Pancreas (tissue), 10 donors: ENCODE measurements around the gene CES3. TPM values are rescaled to one million over a fixed set of nuclear protein-coding genes. Genes with fewer than 3 reads are reported as not detected.

Experiments
- ATAC-seq, 4 donors: fragments of 200-7000 bp; cut with Tn5 transposase; one replicate each; pipeline versions ENCODE4 v1.8.0 to v1.9.1; 2020; ENCODE audit warnings: mild to moderate bottlenecking in 4 of 4, moderate library complexity in 4 of 4
- DNase-seq, 6 donors: peaks; one replicate each; pipeline ENCODE4 v3.0.0-alpha.2; 2020
- FAIRE-seq: peaks from 2 replicates; lab custom pipeline; 2012; peaks lifted over from hg19 to GRCh38; lab: Jason Lieb, UNC
- H3K27ac ChIP-seq, 4 donors: fragments of 200-600 bp; sonication (generic); 1 replicate in 3 of 4; 2 replicates in 1 of 4; pipeline versions ENCODE4 v1.5.0 to v1.8.0; 2020
- H3K27me3 ChIP-seq, 4 donors: fragments of 200-600 bp; one replicate each; pipeline ENCODE4 v1.8.0; 2021
- H3K36me3 ChIP-seq, 3 donors: fragments of 200-600 bp; sonication (generic) in 1 of 3; one replicate each; pipeline versions ENCODE4 v1.5.0 to v1.8.0; 2020 to 2021
- H3K4me1 ChIP-seq, 3 donors: fragments of 200-600 bp; one replicate each; pipeline ENCODE4 v1.8.0; 2021
- H3K4me3 ChIP-seq, 4 donors: fragments of 200-600 bp; sonication (generic) in 2 of 4; one replicate each; pipeline versions ENCODE4 v1.5.0 to v1.8.0; 2020 to 2021
- H3K9me3 ChIP-seq, 4 donors: fragments of 200-600 bp; one replicate each; pipeline ENCODE4 v1.8.0; 2021
- WGBS, 2 donors: extraction: QIAGEN DNeasy Blood & Tissue Kit; methylation state at CpG; one replicate each; pipeline ENCODE4 v1.1.7; 2013; 5-methylcytosine and 5-hydroxymethylcytosine counted together
- intact Hi-C, 3 donors: fragments of 100-400 bp; cut with DNase I; formaldehyde crosslinking; loops; one replicate each; pipeline versions ENCODE4 v1.11.1 to v1.14.2; 2022
- polyA plus RNA-seq, 2 donors: library from polyadenylated mRNA; stranded (reverse); fragments of 200-250 nt; gene quantifications; one replicate each; pipeline ENCODE4 v1.2.3, GENCODE V29; 2013
- total RNA-seq, 6 donors: library from RNA; stranded (reverse); fragmentation: NEBNext Ultra II Directional in 4 of 6; extraction: Animal tissue kit (Norgen Biotek cat#: 25700) in 4 of 6; gene quantifications; one replicate each; pipeline versions ENCODE4 v1.2.1 to v1.2.4, GENCODE V29; 2021 to 2023
- TF ChIP-seq, protein P1 (sequence below), 4 donors: fragments of 200-600 bp; sonication (generic) in 3 of 4; IDR thresholded peaks; one replicate each; pipeline versions ENCODE4 v1.5.0 to v1.8.0; 2021; ENCODE audit warnings: antibody characterized with exemption in 4 of 4
- donor health status: healthy with polysubstance abuse.
- donor health status: DM: no; HTN: no; CAD: no; lungs with moderate emphysema.
- donor health status: DM: no; HTN: no; CAD: no.
- donor health status: control.
- donor health status: control.
- donor health status: Bipolar disorder and iron deficiency.
- donor health status: DM: yes; HTN: yes; CAD: no.
- donor health status: DM: no; HTN: no; CAD: no.
- donor health status: DM: no; HTN: no; CAD: no.
- donor health status: DM: yes; HTN: yes; CAD: no.

Gene CES3
- total and polyA plus RNA-seq, 8 donors, result 1.9 to 7.3 (median 5.2) TPM

DNA sequence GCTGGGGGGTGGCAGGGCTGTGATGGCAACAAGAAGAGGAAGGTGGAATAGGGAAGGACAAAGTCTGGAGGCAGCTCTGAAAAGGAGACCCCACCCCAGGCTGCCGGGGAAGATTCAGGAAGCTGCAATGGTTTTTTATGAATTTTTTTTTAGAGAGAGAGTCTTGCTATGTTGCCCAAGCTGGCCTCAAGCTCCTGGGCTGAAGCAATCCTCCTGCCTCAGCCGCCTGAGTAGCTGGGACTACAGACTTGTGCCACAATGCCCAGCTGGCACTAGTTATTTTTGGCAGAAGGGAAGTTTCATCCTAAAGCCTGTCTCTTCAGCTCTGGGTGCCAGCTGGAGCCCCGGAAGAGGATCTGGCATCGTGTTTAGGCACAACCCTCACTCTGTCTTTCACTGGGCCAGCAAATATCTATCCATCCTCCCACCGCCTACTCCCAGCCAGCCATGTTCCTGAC is 1.3 kb upstream of the CES3 start:
- Histone ChIP-seq H3K9me3 (no peaks in the 10 kb centered on the region), H3K4me1 (no peaks in the 10 kb centered on the region), H3K4me3 (no peak overlapping the region), H3K27ac (no peak overlapping the region), H3K36me3 (no peaks in the 10 kb centered on the region), H3K27me3 (no peaks in the 10 kb centered on the region)
- DNase-seq (no peak), ATAC-seq (peak in 2 of 4 donors; percentile 2 to 18), FAIRE-seq (no peak)
- 55 to 63% methylated on average over 5 of the region's 5 CpGs for WGBS, 2 donors
- intact Hi-C loops, result loop anchor here in 1 of 3 donors (10.0 kb wide), 1 partner anchor 55 kb away; no protein-coding TSS in a partner anchor
- TF ChIP-seq, protein P1, sequence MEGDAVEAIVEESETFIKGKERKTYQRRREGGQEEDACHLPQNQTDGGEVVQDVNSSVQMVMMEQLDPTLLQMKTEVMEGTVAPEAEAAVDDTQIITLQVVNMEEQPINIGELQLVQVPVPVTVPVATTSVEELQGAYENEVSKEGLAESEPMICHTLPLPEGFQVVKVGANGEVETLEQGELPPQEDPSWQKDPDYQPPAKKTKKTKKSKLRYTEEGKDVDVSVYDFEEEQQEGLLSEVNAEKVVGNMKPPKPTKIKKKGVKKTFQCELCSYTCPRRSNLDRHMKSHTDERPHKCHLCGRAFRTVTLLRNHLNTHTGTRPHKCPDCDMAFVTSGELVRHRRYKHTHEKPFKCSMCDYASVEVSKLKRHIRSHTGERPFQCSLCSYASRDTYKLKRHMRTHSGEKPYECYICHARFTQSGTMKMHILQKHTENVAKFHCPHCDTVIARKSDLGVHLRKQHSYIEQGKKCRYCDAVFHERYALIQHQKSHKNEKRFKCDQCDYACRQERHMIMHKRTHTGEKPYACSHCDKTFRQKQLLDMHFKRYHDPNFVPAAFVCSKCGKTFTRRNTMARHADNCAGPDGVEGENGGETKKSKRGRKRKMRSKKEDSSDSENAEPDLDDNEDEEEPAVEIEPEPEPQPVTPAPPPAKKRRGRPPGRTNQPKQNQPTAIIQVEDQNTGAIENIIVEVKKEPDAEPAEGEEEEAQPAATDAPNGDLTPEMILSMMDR (IDR thresholded peaks at IDR 0.05), result no peak

DNA sequence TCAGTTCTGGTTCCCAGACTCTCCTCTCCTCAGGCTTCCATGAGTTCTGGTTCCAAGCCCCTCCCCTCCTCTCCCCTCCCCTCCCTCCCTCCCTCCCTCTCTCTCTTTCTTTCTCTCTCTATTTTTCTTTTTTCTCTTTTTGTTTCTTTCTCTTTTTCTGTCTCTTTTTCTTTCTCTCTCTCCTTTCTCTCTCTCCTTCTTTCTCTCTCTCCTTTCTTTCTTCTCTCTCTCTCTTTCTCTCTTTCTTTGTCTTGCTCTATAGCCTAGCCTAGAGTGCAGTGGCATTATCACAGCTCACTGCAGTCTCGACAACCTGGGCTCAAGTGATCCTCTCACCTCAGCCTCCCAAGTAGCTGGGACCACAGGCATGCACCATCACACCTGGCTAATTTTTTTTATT is 796 bp upstream of the CES3 start:
- intact Hi-C loops, result no loop called here
- Histone ChIP-seq H3K27me3 (no peaks in the 10 kb centered on the region), H3K9me3 (no peaks in the 10 kb centered on the region), H3K4me1 (no peaks in the 10 kb centered on the region), H3K4me3 (no peak overlapping the region), H3K27ac (no peak overlapping the region), H3K36me3 (no peaks in the 10 kb centered on the region)
- 65 to 83% methylated on average over 1 of the region's 1 CpG for WGBS, 2 donors
- DNase-seq, result no peak
- no peak for ATAC-seq
- FAIRE-seq, result no peak
- TF ChIP-seq, protein P1 (IDR thresholded peaks at IDR 0.05), result no peak

DNA sequence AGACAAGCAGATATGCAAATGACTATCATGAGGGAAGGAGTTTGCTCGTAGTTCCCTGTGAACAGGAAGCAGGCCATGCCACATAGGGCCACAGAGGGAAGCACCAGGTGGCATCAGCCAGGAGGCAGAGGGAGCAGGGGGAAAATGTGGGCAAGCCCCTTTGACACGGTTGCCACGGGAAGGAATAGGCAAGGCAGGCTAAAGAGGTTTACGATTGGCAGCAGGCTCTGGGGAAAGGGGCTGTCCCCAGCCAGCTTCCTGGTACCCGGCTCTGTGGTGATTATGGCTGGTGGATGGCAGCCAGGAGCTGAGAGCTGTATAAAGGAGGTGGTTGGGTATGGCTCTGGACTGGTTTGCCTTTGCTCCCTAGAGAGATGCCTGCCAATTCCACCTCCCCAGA is 848 bp downstream of the CES3 start:
- Histone ChIP-seq H3K9me3 (no peaks in the 10 kb centered on the region), H3K4me3 (peak overlapping the region in 1 of 4 donors; percentile 19), H3K36me3 (no peaks in the 10 kb centered on the region), H3K27me3 (no peaks in the 10 kb centered on the region), H3K27ac (peak overlapping the region in 1 of 4 donors; percentile 46), H3K4me1 (no peaks in the 10 kb centered on the region)
- intact Hi-C loops, result no loop called here
- DNase-seq (no peak), ATAC-seq (peak in 3 of 4 donors; percentile 45 to 70 (median 69)), FAIRE-seq (no peak)
- WGBS, 2 donors, result 26 to 33% methylated on average over 5 of the region's 5 CpGs
- TF ChIP-seq, protein P1 (IDR thresholded peaks at IDR 0.05), result no peak

DNA sequence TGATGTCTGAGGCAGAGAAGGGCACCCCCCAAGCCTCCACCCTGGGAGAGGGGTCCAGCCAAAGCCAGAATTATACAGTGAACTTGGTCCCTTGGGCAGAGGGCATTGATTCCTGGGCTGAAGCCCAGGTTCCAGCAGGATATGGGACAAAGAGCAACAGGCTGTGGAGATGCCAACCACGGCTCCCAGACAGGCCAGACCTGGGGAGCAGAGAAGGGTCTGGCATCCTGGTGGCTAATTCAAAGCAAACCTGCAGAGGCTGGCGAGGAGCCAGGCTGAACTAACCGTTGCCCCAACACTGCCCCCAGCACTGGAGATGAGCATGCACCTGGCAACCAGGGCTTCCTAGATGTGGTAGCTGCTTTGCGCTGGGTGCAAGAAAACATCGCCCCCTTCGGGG is 3.0 kb downstream of the CES3 start:
- Histone ChIP-seq H3K4me1 (no peaks in the 10 kb centered on the region), H3K9me3 (no peaks in the 10 kb centered on the region), H3K27me3 (no peaks in the 10 kb centered on the region), H3K4me3 (no peak overlapping the region), H3K36me3 (no peaks in the 10 kb centered on the region), H3K27ac (no peak overlapping the region)
- no peak for DNase-seq
- no peak for ATAC-seq
- TF ChIP-seq, protein P1 (IDR thresholded peaks at IDR 0.05), result no peak
- 57 to 58% methylated on average over 6 of the region's 6 CpGs for WGBS, 2 donors
- intact Hi-C loops, result no loop called here
- FAIRE-seq, result no peak

DNA sequence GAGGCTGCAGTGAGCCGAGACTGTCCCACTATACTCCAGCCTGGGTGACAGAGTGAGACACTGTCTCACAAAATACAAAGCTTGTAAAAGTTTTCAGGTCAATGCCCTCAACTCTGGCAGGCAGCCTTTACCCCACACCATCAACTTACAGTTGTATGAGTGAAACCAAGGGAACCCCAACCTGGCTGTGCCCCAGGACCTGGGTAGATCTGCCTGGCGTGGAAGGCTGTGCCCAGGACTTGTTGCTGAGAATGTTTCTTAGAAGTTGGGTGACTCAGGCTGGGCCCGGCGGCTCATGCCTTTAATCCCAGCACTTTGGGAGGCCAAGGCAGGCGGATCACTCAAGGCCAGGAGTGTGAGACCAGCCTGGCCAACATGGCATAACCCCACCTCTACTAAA is 7.8 kb downstream of the CES3 start:
- Histone ChIP-seq H3K4me1 (no peaks in the 10 kb centered on the region), H3K27me3 (no peaks in the 10 kb centered on the region), H3K27ac (no peak overlapping the region), H3K9me3 (no peaks in the 10 kb centered on the region), H3K4me3 (no peak overlapping the region), H3K36me3 (no peaks in the 10 kb centered on the region)
- ATAC-seq (no peak), FAIRE-seq (no peak), DNase-seq (no peak)
- intact Hi-C loops, result no loop called here
- TF ChIP-seq, protein P1 (IDR thresholded peaks at IDR 0.05), result no peak
- WGBS, 2 donors, result 87 to 89% methylated on average over 5 of the region's 5 CpGs
